Activated naive CD4-positive, alpha-beta T cell treated with anti-CD3 and anti-CD28 coated beads, Interleukin-2, amount 50 U/mL, for 72 hours (primary cell): ENCODE results near the gene LRP6. TPM values are rescaled to one million over a fixed set of nuclear protein-coding genes. Genes with fewer than 3 reads are reported as not detected.
"Not testable (repeated sequence)": the region's sequence is repeated elsewhere in the genome, so short reads cannot be mapped to it uniquely, and the experiment has no call there.

Experiments used
- ATAC-seq, 2 donors: fragments of 150-1000 bp; cut with Tn5 transposase; 2 replicates each; pipeline ENCODE4 v1.10.0; 2021; ENCODE audit warnings: mild to moderate bottlenecking in 2 of 2, moderate library complexity in 2 of 2
- DNase-seq, 2 donors: peaks; one replicate each; pipeline ENCODE4 v3.0.0; 2021 to 2022; ENCODE audit warnings: low spot score in 2 of 2
- H3K27ac Mint-ChIP-seq, 2 donors: one replicate each; pipeline ENCODE4 v1.8.0; 2022; ENCODE audit warnings: mild to moderate bottlenecking in 2 of 2, mixed read lengths in 2 of 2
- H3K36me3 Mint-ChIP-seq, 2 donors: one replicate each; pipeline ENCODE4 v1.8.0; 2022; ENCODE audit warnings: mixed read lengths in 2 of 2
- H3K9me3 Mint-ChIP-seq, 2 donors: one replicate each; pipeline ENCODE4 v1.8.0; 2022; ENCODE audit warnings: mixed read lengths in 2 of 2
- total RNA-seq, 2 donors: library from RNA; stranded (reverse); gene quantifications; one replicate each; pipeline ENCODE4 v1.2.3, GENCODE V29; 2022

The LRP6 gene
- total RNA-seq, 2 donors from 2014 or later = 4.1 to 5.4 TPM

- no peak for ATAC-seq
- no peak for DNase-seq
- peaks cover 4 to 7% of the 10 kb centered on the region in 2 donors for H3K36me3 Mint-ChIP-seq
- H3K9me3 Mint-ChIP-seq = no peaks in the 10 kb centered on the region
- H3K27ac Mint-ChIP-seq = no peak overlapping the region
Measured at GRCh38 chr12:12180136-12180535, 86.7 kb downstream of the LRP6 start.

- Mint-ChIP-seq H3K36me3 (peaks cover 4 to 7% of the 10 kb centered on the region in 2 donors), H3K27ac (no peak overlapping the region), H3K9me3 (no peaks in the 10 kb centered on the region)
- ATAC-seq = no peak
- no peak for DNase-seq
Measured at GRCh38 chr12:12178559-12178958, 88.3 kb downstream of the LRP6 start.

- Mint-ChIP-seq H3K9me3 (no peaks in the 10 kb centered on the region), H3K27ac (no peak overlapping the region), H3K36me3 (peaks cover 4 to 7% of the 10 kb centered on the region in 2 donors)
- DNase-seq = no peak
- ATAC-seq = no peak
Measured at GRCh38 chr12:12176402-12176801, 90.4 kb downstream of the LRP6 start.

- Mint-ChIP-seq H3K27ac (no peak overlapping the region), H3K36me3 (no peaks in the 10 kb centered on the region), H3K9me3 (no peaks in the 10 kb centered on the region)
- peak; percentile 96 to 97 for ATAC-seq
- DNase-seq = peak in 1 of 2 donors; percentile 43
Measured at GRCh38 chr12:12171991-12172511, 94.8 kb downstream of the LRP6 start.

- ATAC-seq = no peak
- Mint-ChIP-seq H3K36me3 (no peaks in the 10 kb centered on the region), H3K27ac (no peak overlapping the region), H3K9me3 (no peaks in the 10 kb centered on the region)
- no peak for DNase-seq
Measured at GRCh38 chr12:12167847-12168246, 99.0 kb downstream of the LRP6 start.

GRCh38 chr12:12166751-12167150 lies 100.1 kb downstream of the LRP6 start:
- DNase-seq (no peak), ATAC-seq (no peak)
- Mint-ChIP-seq H3K9me3 (no peaks in the 10 kb centered on the region), H3K36me3 (no peaks in the 10 kb centered on the region), H3K27ac (no peak overlapping the region)

GRCh38 chr12:12159988-12160387 lies 106.9 kb downstream of the LRP6 start:
- ATAC-seq = no peak
- H3K36me3 Mint-ChIP-seq = no peaks in the 10 kb centered on the region
- H3K27ac Mint-ChIP-seq = no peak overlapping the region
- DNase-seq = no peak
- H3K9me3 Mint-ChIP-seq = no peaks in the 10 kb centered on the region

- H3K27ac Mint-ChIP-seq = no peak overlapping the region
- no peaks in the 10 kb centered on the region for H3K9me3 Mint-ChIP-seq
- no peaks in the 10 kb centered on the region for H3K36me3 Mint-ChIP-seq
- DNase-seq (no peak), ATAC-seq (no peak)
Measured at GRCh38 chr12:12158858-12159257, 108.0 kb downstream of the LRP6 start.

GRCh38 chr12:12157424-12157823 lies 109.4 kb downstream of the LRP6 start:
- no peak overlapping the region for H3K27ac Mint-ChIP-seq

GRCh38 chr12:12156828-12157227 lies 110.0 kb downstream of the LRP6 start:
- ATAC-seq = no peak
- no peak for DNase-seq
- Mint-ChIP-seq H3K9me3 (no peaks in the 10 kb centered on the region), H3K27ac (no peak overlapping the region), H3K36me3 (no peaks in the 10 kb centered on the region)

More at GRCh38 chr12:12157424-12157823, 109.4 kb downstream of the LRP6 start:
- no peaks in the 10 kb centered on the region for H3K9me3 Mint-ChIP-seq
- H3K36me3 Mint-ChIP-seq = no peaks in the 10 kb centered on the region
- no peak for ATAC-seq
- DNase-seq = no peak

GRCh38 chr12:12156116-12156515 lies 110.7 kb downstream of the LRP6 start:
- Mint-ChIP-seq H3K36me3 (no peaks in the 10 kb centered on the region), H3K9me3 (no peaks in the 10 kb centered on the region), H3K27ac (no peak overlapping the region)
- ATAC-seq = no peak
- no peak for DNase-seq

- ATAC-seq = no peak
- no peak for DNase-seq
- H3K36me3 Mint-ChIP-seq = no peaks in the 10 kb centered on the region
- no peaks in the 10 kb centered on the region for H3K9me3 Mint-ChIP-seq
- H3K27ac Mint-ChIP-seq = no peak overlapping the region
Measured at GRCh38 chr12:12153596-12153995, 113.2 kb downstream of the LRP6 start.

- Mint-ChIP-seq H3K9me3 (no peaks in the 10 kb centered on the region), H3K36me3 (peaks cover 0 to 5% of the 10 kb centered on the region in 2 donors)
- ATAC-seq = no peak
Measured at GRCh38 chr12:12147111-12147510, 119.7 kb downstream of the LRP6 start.

GRCh38 chr12:12144531-12144930 lies 122.3 kb downstream of the LRP6 start:
- not testable (repeated sequence) for H3K36me3 Mint-ChIP-seq, DNase-seq, H3K27ac Mint-ChIP-seq, H3K9me3 Mint-ChIP-seq, ATAC-seq

More at GRCh38 chr12:12147111-12147510, 119.7 kb downstream of the LRP6 start:
- DNase-seq = no peak
- H3K27ac Mint-ChIP-seq = no peak overlapping the region

GRCh38 chr12:12141000-12141399 lies 125.8 kb downstream of the LRP6 start:
- no peak overlapping the region for H3K27ac Mint-ChIP-seq
- no peaks in the 10 kb centered on the region for H3K36me3 Mint-ChIP-seq
- DNase-seq (no peak), ATAC-seq (no peak)
- no peaks in the 10 kb centered on the region for H3K9me3 Mint-ChIP-seq

- no peak for DNase-seq
- no peak overlapping the region for H3K27ac Mint-ChIP-seq
- ATAC-seq = no peak
- no peaks in the 10 kb centered on the region for H3K9me3 Mint-ChIP-seq
- no peaks in the 10 kb centered on the region for H3K36me3 Mint-ChIP-seq
Measured at GRCh38 chr12:12138203-12139154, 128.4 kb downstream of the LRP6 start.

- H3K9me3 Mint-ChIP-seq = no peaks in the 10 kb centered on the region
- DNase-seq (no peak), ATAC-seq (no peak)
- no peak overlapping the region for H3K27ac Mint-ChIP-seq
- H3K36me3 Mint-ChIP-seq = peaks cover 0 to 7% of the 10 kb centered on the region in 2 donors
Measured at GRCh38 chr12:12133785-12134184, 133.1 kb downstream of the LRP6 start.

GRCh38 chr12:12133259-12133658 lies 133.6 kb downstream of the LRP6 start:
- DNase-seq = no peak

More at GRCh38 chr12:12133259-12133658, 133.6 kb downstream of the LRP6 start:
- Mint-ChIP-seq H3K27ac (no peak overlapping the region), H3K9me3 (no peaks in the 10 kb centered on the region), H3K36me3 (peaks cover 0 to 7% of the 10 kb centered on the region in 2 donors)
- no peak for ATAC-seq
